NCI-H748 (cell line): ENCODE results near the gene NUDT22.

ENCODE experiments used
- DNase-seq: peaks from one replicate; lab custom pipeline; 2025; ENCODE audit not compliant: unreplicated experiment; lab: John Stamatoyannopoulos, UW

Gene NUDT22

DNA sequence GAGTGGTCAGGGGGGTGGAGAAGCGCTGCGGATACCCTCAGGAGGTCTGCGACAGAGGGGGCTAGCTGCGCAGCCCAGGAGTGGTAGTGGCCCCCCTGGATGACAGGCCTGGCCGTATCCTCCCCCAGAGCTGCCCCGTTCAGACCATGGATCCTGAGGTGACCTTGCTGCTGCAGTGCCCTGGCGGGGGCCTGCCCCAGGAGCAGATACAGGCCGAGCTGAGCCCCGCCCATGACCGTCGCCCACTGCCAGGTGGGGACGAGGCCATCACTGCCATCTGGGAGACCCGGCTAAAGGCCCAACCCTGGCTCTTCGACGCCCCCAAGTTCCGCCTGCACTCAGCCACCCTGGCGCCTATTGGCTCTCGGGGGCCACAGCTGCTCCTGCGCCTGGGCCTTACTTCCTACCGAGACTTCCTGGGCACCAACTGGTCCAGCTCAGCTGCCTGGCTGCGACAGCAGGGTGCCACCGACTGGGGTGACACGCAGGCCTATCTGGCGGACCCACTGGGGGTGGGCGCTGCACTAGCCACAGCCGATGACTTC lies 505 bp downstream of the NUDT22 start:
- DNase-seq, result peak; percentile 64

DNA sequence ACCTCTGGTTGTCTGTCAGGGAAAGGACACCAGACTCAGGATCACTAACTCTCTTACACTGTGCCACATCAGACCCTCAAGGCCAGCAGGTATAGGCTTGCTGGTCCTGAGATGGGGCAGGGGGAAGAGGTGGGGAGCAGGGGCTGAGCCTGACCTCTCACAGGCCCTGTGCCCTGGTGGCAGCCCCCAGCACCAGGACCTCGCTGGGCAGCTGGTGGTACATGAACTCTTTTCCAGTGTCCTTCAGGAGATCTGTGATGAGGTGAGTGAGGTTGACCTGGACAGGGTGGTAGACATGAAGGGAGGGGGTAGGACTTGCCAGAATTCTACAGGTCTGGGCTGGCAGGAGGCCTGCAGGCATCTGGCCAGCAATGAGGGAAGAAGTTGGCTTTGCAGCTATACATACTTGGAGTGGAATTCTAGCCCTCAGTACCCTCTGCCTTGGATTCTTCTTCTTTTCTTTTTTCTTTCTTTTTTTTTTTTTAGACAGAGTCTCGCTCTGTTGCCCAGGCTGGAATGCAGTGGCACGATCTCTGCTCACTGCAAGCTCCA lies 1.4 kb downstream of the NUDT22 start:
- no peak for DNase-seq

DNA sequence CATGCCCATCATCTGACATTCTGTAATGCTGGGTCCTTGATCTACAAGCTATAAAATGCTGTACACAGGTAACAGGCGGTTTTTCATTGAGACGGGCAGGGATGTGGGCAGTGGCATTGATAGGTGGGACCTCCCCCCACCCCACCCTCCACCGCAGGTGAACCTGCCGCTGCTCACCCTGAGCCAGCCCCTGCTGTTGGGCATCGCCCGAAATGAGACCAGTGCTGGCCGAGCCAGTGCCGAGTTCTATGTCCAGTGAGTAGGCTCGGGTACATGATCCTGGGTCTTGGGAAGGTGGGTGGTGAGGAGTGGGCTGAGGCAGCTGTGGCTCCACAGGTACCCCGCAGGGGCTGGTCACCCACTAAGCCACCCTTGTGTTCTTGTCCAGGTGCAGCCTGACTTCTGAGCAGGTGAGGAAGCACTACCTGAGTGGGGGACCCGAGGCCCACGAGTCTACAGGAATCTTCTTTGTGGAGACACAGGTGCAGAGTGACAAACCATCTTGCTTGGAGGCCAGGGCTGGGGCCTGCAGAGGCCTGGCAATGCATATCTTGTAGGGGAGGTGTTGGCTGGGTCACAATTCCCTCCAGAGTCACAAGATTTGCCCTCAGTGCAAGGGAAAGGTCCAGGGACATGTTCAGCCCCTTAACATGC lies 3.1 kb downstream of the NUDT22 start:
- DNase-seq, result no peak

DNA sequence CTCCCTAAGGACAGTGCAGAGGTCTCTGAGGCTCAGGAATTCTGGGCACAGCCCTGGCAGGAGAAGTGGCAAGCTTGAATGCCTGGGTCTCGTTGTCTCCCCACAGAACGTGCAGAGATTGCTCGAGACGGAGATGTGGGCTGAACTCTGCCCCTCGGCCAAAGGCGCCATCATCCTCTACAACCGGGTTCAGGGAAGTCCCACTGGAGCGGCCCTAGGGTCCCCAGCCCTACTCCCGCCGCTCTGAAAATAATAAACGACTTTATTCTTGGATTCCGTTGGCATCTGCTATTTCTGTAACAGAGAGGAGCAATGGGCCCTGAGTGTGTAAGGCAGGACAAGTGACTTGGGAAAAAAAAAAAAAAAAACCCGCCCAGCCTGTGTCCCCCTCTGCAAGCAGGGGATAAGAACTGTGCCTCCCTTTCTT lies 3.7 kb downstream of the NUDT22 start:
- DNase-seq, result no peak

DNA sequence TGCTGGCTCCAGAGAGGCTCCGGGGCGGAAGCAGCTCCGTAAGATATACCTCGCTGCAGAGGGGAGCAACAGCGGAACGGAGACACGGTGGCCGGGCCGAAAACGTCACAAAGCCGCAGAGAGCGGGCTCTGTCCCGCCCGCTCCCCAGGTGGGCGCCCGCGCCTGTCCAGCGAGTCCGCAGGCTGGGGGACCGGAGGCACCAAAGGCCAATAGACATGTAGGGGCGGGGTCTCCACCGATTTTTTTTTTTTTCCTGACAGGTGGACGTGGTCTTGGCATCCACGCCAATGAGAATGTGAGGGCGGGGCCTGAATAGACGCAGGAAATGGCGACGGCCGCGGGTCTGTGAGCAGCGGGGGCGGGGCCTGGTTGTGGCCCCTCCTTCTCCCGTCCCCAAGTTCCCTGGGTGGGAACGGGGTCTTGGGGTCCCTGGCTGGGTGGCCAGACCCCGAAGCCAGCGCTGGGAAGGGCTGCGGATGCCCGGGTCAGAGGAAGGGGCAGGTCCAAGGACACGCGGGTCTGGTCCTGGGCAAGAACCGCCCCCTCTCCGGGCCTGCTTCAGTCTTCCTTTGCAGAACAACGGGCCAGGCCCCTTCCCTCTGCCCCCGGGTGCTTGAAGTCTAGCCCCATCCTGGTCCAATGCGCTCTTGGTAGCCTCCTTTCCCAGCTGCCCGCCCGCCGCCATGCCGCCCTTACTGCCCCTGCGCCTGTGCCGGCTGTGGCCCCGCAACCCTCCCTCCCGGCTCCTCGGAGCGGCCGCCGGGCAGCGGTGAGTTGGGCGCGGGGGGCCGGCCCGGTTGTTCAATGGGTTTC lies 4.3 kb downstream of the NUDT22 start, which contains the start of gene DNAJC4:
DNAJC4 (plus strand) TSS at position 378 of the 814 bp plus-strand sequence; CDS start at position 685, 307 bp downstream.
- peak; percentile 98 for DNase-seq

DNA sequence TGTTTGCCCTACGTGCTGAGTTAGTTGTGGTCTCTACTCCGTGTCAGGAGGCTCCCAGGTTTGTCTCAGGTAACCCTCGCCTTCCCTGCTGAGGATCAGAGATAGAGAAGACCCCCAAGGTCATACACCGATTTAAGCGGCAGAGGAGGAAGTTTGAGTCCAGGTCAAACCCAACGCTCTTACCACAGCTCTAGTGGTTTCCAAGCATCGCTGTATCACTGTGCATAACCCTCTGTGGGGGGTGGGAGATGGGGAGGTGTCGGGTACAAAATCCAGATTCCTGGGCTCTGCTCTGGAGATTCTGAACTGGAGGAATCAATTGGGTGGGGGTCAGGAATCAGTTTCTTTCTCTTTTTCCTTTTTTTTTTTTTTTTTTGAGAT lies 4.9 kb downstream of the NUDT22 start:
- peak; percentile 63 for DNase-seq

DNA sequence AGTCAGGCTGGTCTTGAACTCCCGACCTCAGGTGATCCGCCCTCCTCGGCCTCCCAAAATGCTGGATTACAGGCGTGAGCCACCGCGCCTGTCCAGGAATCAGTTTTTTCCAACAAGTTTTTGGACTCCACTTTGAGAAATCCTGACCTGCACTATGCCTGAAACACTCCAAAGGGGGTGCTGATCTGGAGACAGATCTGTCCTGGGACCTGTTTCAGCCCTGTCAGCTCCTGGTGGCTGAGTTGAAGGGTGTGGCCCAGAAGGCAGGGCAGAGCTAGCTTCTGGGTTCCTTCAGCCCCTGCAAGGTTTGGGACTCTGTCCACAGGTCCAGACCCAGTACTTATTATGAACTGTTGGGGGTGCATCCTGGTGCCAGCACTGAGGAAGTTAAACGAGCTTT lies 5.5 kb downstream of the NUDT22 start:
- no peak for DNase-seq

DNA sequence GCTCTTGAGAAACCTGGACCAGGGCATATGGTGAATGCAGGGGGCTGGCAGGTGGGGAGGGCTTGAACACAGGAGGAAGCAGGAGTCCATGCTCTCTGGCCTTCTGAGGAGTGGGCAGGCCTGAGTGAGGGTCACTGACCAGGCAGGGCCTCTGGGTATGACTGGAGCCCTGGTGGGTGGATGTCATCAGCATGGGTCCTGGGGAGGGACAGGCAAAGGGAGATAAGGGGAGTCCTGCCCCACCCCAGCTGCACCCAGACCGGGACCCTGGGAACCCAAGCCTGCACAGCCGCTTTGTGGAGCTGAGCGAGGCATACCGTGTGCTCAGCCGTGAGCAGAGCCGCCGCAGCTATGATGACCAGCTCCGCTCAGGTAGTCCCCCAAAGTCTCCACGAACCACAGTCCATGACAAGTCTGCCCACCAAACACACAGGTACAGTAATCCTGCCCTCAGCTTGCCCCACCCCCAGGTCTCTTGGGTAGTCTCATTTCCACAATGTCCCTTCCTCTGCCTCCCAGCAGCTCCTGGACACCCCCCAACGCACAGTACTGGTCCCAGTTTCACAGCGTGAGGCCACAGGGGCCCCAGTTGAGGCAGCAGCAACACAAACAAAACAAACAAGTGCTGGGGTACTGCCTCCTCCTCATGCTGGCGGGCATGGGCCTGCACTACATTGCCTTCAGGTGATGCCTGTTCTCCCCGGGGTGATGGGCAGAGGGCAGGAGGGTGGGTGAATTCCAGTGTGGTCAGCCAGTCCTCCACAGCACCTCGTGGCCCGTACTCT lies 6.3 kb downstream of the NUDT22 start:
- DNase-seq, result no peak

DNA sequence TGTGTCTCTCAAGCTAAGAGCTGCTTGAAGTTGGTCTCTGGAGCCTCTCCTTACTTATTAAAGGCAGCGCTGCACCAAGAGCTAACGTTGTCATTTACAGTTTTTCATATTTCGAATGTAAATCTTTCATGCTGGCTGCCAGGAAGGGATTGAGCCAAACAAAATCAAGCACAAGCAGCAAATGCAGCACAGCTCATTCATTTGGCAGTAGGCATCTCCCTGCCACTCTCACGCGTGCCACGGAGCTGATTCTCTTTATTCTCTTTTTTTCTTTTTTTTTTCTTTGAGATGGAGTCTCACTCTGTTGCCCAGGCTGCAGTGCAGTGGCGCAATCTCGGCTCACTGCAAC lies 6.9 kb downstream of the NUDT22 start:
- DNase-seq, result no peak

DNA sequence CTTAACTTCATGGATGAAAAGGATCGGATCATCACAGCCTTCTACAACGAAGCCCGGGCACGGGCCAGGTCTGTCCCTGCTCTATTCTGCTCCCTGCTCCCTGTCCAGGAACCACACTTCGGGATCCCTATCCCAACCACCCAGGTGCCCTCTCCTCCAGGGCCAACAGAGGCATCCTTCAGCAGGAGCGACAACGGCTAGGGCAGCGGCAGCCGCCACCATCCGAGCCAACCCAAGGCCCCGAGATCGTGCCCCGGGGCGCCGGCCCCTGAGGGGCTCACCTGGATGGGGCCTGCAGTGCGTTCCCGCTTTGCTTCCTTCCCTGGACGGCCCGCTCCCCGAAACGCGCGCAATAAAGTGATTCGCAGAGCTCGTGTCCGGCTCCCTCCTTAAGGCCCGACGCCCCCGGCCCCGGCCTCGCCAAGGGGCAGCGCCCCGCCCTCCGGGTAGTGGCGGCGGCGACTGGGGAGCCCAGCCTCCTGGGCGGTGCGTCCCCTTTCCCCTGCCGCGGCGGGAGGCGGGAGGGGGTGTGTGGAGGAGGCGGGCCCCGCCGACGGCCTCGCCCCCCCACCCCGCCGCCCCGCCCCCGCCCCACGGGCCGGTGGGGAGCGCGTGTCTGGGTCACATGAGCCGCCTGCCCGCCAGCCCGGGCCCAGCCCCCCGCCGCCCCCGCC lies 8.0 kb downstream of the NUDT22 start, which contains the start of gene VEGFB:
VEGFB (plus strand) TSS at position 672 of the 674 bp plus-strand sequence. CDS start 250 bp downstream, outside the sequence.
- peak; percentile 80 for DNase-seq

DNA sequence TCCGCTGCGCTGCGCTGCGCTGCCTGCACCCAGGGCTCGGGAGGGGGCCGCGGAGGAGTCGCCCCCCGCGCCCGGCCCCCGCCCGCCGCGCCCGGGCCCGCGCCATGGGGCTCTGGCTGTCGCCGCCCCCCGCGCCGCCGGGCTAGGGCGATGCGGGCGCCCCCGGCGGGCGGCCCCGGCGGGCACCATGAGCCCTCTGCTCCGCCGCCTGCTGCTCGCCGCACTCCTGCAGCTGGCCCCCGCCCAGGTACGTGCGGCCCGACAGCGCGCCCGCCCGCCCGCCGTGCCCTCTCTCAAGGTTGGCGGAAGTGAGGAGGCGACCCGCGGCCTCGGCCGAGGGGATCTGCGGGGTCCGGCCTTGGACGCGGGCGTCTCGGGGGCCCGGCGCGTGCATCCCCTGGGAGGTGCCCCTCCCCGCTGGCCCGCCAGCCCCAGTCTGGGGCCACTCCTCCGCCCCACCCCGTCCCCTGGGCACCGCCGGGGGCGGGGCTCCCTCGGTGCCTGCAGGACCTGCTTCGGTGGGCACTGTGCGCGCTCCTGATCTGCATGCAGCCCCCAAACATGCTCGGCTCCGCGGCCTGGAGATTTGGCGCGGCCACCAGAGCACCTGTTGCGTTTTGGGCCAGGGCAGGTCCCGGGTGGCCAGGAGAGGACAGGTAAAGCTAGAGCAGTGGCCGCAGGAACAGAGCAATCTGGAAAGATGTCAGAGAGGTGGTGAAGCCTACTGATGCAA lies 8.7 kb downstream of the NUDT22 start:
- peak; percentile 71 for DNase-seq

DNA sequence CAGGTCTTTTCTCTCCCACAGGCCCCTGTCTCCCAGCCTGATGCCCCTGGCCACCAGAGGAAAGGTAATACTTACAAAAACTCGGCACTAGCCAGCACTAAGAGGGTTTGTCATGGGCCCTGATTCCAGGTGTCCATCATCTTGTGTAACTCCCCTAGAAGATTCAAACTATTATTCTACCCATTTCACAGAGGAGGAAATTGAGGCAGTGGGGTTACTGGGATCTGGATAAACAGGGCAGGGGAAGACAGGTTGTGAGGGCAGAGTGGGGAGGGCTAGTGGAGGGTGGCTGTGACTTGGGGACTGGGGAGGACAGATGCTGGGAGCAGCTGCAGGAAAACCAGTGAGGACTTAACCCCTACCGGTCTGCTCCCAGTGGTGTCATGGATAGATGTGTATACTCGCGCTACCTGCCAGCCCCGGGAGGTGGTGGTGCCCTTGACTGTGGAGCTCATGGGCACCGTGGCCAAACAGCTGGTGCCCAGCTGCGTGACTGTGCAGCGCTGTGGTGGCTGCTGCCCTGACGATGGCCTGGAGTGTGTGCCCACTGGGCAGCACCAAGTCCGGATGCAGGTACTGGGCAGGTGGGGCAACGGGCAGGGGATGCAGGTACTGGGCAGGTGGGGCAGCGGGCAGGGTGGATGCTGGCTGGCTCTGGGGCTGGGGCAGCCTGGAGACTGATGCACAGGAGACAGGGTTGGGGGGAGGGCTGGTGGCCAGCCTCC lies 9.5 kb downstream of the NUDT22 start:
- DNase-seq, result no peak

DNA sequence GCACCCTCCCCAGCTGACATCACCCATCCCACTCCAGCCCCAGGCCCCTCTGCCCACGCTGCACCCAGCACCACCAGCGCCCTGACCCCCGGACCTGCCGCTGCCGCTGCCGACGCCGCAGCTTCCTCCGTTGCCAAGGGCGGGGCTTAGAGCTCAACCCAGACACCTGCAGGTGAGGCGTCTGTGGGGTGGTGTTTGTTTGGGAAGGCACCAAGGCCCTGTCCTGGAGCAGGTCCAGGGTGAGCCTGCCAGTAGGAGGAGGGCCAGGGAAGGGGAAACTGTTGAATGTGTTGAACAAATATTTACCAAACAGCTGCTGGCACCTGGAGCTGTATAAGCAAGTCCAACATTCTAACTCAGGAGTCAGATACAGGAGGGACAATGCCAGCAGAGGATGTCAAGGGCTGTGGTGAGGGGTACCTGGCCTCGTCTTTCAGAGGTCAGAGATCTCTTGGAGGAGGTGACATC lies 11.4 kb downstream of the NUDT22 start:
- DNase-seq, result peak; percentile 97

DNA sequence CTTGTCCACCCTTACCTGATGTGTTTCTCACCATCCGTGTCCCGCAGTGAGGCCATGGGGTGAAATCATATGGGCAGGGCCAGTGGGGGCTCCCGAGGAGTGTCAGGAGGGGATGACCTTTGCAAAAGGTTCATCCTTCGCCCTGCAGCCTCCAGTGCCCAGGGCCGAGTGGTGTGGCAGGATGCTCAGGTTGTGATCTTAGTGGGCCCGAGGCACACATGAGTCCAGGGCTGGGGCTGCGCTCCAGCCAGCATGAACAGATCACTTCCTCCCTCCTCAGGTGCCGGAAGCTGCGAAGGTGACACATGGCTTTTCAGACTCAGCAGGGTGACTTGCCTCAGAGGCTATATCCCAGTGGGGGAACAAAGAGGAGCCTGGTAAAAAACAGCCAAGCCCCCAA lies 12.0 kb downstream of the NUDT22 start:
- DNase-seq, result no peak

DNA sequence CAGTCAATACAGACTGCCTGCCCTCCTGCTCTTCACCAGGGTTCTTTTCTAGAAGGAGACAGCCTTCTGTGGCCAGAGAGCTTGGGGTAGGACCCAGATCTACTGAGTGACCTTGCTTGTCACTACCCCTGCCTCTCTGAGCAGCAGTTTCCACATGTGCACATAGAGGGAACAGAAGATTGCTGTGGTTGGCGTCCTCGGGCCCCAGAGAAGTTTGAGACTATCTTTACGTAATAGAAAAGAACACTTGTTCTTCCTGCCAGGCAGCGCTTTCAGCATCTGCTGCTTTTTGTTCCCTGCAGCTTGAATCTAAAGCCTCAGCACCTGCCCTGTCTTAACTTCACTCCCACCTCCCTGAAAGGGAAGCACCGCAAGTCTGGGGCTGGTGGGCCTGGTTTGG lies 12.9 kb downstream of the NUDT22 start:
- DNase-seq, result no peak

DNA sequence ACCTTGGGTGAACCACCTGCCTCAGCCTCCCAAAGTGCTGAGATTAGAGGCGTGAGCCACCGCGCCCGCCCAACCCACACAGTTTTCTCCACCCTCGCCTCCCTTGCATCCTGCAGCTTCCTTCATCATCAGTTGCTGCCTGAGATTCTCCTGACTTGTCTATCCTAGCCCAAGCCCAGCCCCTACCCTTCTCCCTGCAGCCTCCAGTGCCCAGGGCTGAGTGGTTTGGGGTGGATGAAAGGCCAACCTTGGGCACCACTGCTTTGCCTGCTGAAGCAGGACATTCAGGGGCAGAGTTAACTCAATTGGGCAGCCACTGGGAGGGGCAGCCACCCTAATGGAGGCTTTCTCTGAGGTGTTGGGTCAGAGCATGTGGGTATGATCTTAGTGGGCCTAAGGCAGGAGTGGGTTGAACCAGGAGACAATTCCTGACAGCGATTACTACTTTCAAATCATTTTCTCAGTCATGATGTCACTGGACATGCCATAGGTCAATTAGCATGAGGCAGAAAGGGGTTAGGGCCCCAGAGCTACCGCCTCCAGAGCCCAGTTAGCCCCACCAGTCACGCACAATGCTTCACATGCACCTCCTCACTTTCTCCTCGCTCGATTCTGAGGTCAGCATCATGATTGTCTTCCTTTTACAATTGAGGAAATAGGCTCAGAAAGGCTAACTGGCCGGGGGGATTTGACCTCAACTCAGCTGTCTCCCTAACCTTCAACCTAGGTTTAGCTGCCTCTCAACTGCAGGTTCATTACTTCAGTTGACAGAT lies 13.8 kb downstream of the NUDT22 start:
- no peak for DNase-seq

DNA sequence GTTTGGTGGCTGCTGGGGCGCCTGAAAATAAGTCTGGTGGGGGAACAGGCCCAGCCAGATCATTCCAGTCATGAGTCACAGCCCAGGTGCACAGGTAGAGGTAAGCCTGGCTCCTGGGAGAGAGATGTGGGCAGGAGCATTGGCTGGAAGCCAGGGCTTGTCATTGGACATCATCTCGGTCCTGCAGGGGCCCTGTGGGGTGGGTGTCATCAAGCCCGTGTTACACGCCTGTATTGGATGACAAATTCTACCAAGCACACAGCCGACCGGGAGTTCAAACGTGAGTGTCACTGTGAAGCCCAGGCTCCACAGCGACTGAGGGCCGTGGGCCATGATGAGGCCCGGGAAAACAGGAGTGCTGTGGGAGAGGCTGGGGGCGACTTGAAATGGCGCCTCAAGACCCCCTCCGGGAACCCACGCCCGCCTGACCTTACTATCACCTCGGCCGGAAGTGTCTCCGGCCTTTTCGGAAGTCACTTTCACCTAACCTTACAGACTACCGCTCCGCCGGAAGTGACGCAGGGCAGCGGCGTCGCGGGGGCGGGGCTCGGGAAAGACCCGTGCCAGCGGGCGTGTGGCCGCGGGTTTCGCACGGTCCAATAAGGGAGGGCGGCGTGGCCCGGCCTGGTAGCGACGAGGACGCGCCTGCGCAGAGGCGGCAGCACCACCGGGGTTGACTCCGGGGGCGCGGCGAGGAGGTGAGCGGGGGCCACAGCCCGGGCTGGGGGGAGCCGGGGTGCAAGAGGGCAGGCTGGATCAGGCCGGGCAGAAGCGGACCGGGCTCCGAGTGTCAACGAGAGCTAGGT lies 14.6 kb downstream of the NUDT22 start, which contains the start of gene FKBP2:
FKBP2 (plus strand) TSS at position 661 of the 806 bp plus-strand sequence. CDS start 1,293 bp downstream, outside the sequence.
- DNase-seq, result peak; percentile 98

DNA sequence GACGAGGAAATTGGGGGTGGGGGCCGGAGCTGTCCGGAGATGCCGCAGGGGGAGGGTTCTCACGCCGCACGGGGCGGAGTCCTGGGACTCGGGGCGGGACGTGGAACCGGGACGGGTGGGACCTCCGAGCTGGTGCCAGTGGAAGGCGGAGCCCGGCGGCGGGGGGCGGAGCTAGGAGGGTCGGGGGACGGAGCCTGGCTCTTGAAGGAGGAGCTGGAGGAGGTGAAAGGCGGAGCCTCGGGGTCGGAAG lies 15.1 kb downstream of the NUDT22 start:
- no peak for DNase-seq
